ENCODE data around the gene MBTPS1. TPM values are rescaled to one million over a fixed set of nuclear protein-coding genes. Genes with fewer than 3 reads are reported as not detected.

MBTPS1 gene
- total RNA-seq, 2 experiments from 2014 or later, result 37.5 to 37.6 TPM

GRCh38 chr16:84058211-84058610 lies 58.5 kb downstream of the MBTPS1 start:
- POLR2A ChIA-PET, result no interaction called here
- H3K36me3 Mint-ChIP-seq, result peaks cover 44% of the 10 kb centered on the region

GRCh38 chr16:84056933-84057332 lies 59.8 kb downstream of the MBTPS1 start:
- Mint-ChIP-seq H3K4me1 (ENCODE audit: low read depth) (no peaks in the 10 kb centered on the region), H3K27ac (no peak overlapping the region), H3K9me3 (no peaks in the 10 kb centered on the region), H3K27me3 (no peaks in the 10 kb centered on the region), H3K4me3 (no peak overlapping the region), H3K36me3 (peaks cover 49% of the 10 kb centered on the region)
- intact Hi-C loops (cut with micrococcal nuclease), result no loop called here
- CTCF ChIA-PET, result interaction anchor here (1.5 to 3.2 kb wide), 2 partner anchors 10 to 101 kb away, joined by 4 to 16 read pairs; no protein-coding TSS in a partner anchor
- no peak for DNase-seq
- POLR2A ChIA-PET, result no interaction called here

More at GRCh38 chr16:84058211-84058610, 58.5 kb downstream of the MBTPS1 start:
- Mint-ChIP-seq H3K27ac (no peak overlapping the region), H3K4me3 (no peak overlapping the region), H3K27me3 (no peaks in the 10 kb centered on the region), H3K9me3 (no peaks in the 10 kb centered on the region), H3K4me1 (ENCODE audit: low read depth) (peaks cover 6% of the 10 kb centered on the region)
- CTCF ChIA-PET, result interaction anchor here (1.5 to 3.2 kb wide), 3 partner anchors 9 to 102 kb away, joined by 4 to 16 read pairs (median 9); no protein-coding TSS in a partner anchor
- no peak for DNase-seq
- intact Hi-C loops (cut with micrococcal nuclease), result no loop called here

- POLR2A ChIA-PET, result no interaction called here
- no peaks in the 10 kb centered on the region for H3K4me1 Mint-ChIP-seq (ENCODE audit: low read depth)
- H3K4me3 Mint-ChIP-seq, result no peak overlapping the region
- no peaks in the 10 kb centered on the region for H3K27me3 Mint-ChIP-seq
- no peaks in the 10 kb centered on the region for H3K9me3 Mint-ChIP-seq
- H3K36me3 Mint-ChIP-seq, result peaks cover 43% of the 10 kb centered on the region
- DNase-seq, result no peak
- H3K27ac Mint-ChIP-seq, result no peak overlapping the region
- intact Hi-C loops (cut with micrococcal nuclease), result no loop called here
- CTCF ChIA-PET, result interaction anchor here (0.5 to 3.2 kb wide), 2 partner anchors 11 to 129 kb away, joined by 3 to 16 read pairs; no protein-coding TSS in a partner anchor
Measured at GRCh38 chr16:84055801-84056634, 60.7 kb downstream of the MBTPS1 start.

- POLR2A ChIA-PET, result no interaction called here
- Mint-ChIP-seq H3K27ac (no peak overlapping the region), H3K4me1 (ENCODE audit: low read depth) (no peaks in the 10 kb centered on the region), H3K4me3 (no peak overlapping the region), H3K9me3 (no peaks in the 10 kb centered on the region), H3K36me3 (peaks cover 41% of the 10 kb centered on the region), H3K27me3 (no peaks in the 10 kb centered on the region)
- CTCF ChIA-PET, result no interaction called here
- intact Hi-C loops (cut with micrococcal nuclease), result no loop called here
- DNase-seq, result no peak
Measured at GRCh38 chr16:84055366-84055765, 61.4 kb downstream of the MBTPS1 start.

GRCh38 chr16:84054916-84055315 lies 61.8 kb downstream of the MBTPS1 start:
- Mint-ChIP-seq H3K36me3 (peaks cover 37% of the 10 kb centered on the region), H3K9me3 (no peaks in the 10 kb centered on the region), H3K27me3 (no peaks in the 10 kb centered on the region), H3K27ac (no peak overlapping the region), H3K4me3 (no peak overlapping the region), H3K4me1 (ENCODE audit: low read depth) (no peaks in the 10 kb centered on the region)
- POLR2A ChIA-PET, result no interaction called here
- intact Hi-C loops (cut with micrococcal nuclease), result no loop called here
- CTCF ChIA-PET, result no interaction called here
- DNase-seq, result no peak

- ChIA-PET CTCF (interaction anchor here (1.3 kb wide), 1 partner anchor 10 kb away, joined by 5 read pairs; no protein-coding TSS in a partner anchor), POLR2A (no interaction called here)
- H3K4me3 Mint-ChIP-seq, result no peak overlapping the region
- no peaks in the 10 kb centered on the region for H3K9me3 Mint-ChIP-seq
- no peaks in the 10 kb centered on the region for H3K4me1 Mint-ChIP-seq (ENCODE audit: low read depth)
- no peaks in the 10 kb centered on the region for H3K27me3 Mint-ChIP-seq
- DNase-seq, result no peak
- intact Hi-C loops (cut with micrococcal nuclease), result no loop called here
- H3K27ac Mint-ChIP-seq, result no peak overlapping the region
- H3K36me3 Mint-ChIP-seq, result peaks cover 34% of the 10 kb centered on the region
Measured at GRCh38 chr16:84054271-84054670, 62.5 kb downstream of the MBTPS1 start.

GRCh38 chr16:84053237-84053636 lies 63.5 kb downstream of the MBTPS1 start:
- no peak for DNase-seq
- Mint-ChIP-seq H3K4me1 (ENCODE audit: low read depth) (no peaks in the 10 kb centered on the region), H3K36me3 (peaks cover 30% of the 10 kb centered on the region), H3K27me3 (no peaks in the 10 kb centered on the region), H3K4me3 (no peak overlapping the region), H3K9me3 (no peaks in the 10 kb centered on the region), H3K27ac (no peak overlapping the region)
- ChIA-PET POLR2A (no interaction called here), CTCF (interaction anchor here (1.3 kb wide), 1 partner anchor 11 kb away, joined by 5 read pairs; no protein-coding TSS in a partner anchor)
- intact Hi-C loops (cut with micrococcal nuclease), result no loop called here

GRCh38 chr16:84052071-84052622 lies 64.6 kb downstream of the MBTPS1 start:
- ChIA-PET CTCF (no interaction called here), POLR2A (no interaction called here)
- intact Hi-C loops (cut with micrococcal nuclease), result no loop called here
- Mint-ChIP-seq H3K4me1 (ENCODE audit: low read depth) (no peaks in the 10 kb centered on the region), H3K4me3 (no peak overlapping the region), H3K27me3 (no peaks in the 10 kb centered on the region), H3K27ac (no peak overlapping the region), H3K9me3 (no peaks in the 10 kb centered on the region), H3K36me3 (peaks cover 25% of the 10 kb centered on the region)
- DNase-seq, result no peak

GRCh38 chr16:84050316-84050715 lies 66.4 kb downstream of the MBTPS1 start:
- ChIA-PET CTCF (no interaction called here), POLR2A (interaction anchor here (0.6 kb wide), 1 partner anchor 707 kb away, joined by 6 read pairs; no protein-coding TSS in a partner anchor)
- Mint-ChIP-seq H3K36me3 (peaks cover 24% of the 10 kb centered on the region), H3K27ac (no peak overlapping the region), H3K4me1 (ENCODE audit: low read depth) (no peaks in the 10 kb centered on the region), H3K4me3 (no peak overlapping the region), H3K27me3 (no peaks in the 10 kb centered on the region), H3K9me3 (no peaks in the 10 kb centered on the region)
- DNase-seq, result no peak
- intact Hi-C loops (cut with micrococcal nuclease), result no loop called here

GRCh38 chr16:84049403-84050060 lies 67.2 kb downstream of the MBTPS1 start:
- no peaks in the 10 kb centered on the region for H3K9me3 Mint-ChIP-seq
- intact Hi-C loops (cut with micrococcal nuclease), result no loop called here
- ChIA-PET CTCF (no interaction called here), POLR2A (no interaction called here)
- no peaks in the 10 kb centered on the region for H3K27me3 Mint-ChIP-seq
- DNase-seq, result no peak
- no peak overlapping the region for H3K4me3 Mint-ChIP-seq
- H3K36me3 Mint-ChIP-seq, result peaks cover 20% of the 10 kb centered on the region
- H3K4me1 Mint-ChIP-seq (ENCODE audit: low read depth), result no peaks in the 10 kb centered on the region
- no peak overlapping the region for H3K27ac Mint-ChIP-seq

- DNase-seq, result no peak
- H3K27me3 Mint-ChIP-seq, result peaks cover 6% of the 10 kb centered on the region
- H3K36me3 Mint-ChIP-seq, result peaks cover 17% of the 10 kb centered on the region
- no peak overlapping the region for H3K4me3 Mint-ChIP-seq
- POLR2A ChIA-PET, result no interaction called here
- H3K9me3 Mint-ChIP-seq, result no peaks in the 10 kb centered on the region
- CTCF ChIA-PET, result no interaction called here
- intact Hi-C loops (cut with micrococcal nuclease), result no loop called here
- H3K27ac Mint-ChIP-seq, result no peak overlapping the region
- H3K4me1 Mint-ChIP-seq (ENCODE audit: low read depth), result peaks cover 5% of the 10 kb centered on the region
Measured at GRCh38 chr16:84048871-84049270, 67.9 kb downstream of the MBTPS1 start.

GRCh38 chr16:84048270-84048669 lies 68.5 kb downstream of the MBTPS1 start:
- no peaks in the 10 kb centered on the region for H3K9me3 Mint-ChIP-seq
- ChIA-PET POLR2A (no interaction called here), CTCF (interaction anchor here (1.6 kb wide), 1 partner anchor 95 kb away, joined by 4 read pairs; the partner anchor contains the start of gene OSGIN1)
- H3K27ac Mint-ChIP-seq, result no peak overlapping the region
- peaks cover 11% of the 10 kb centered on the region for H3K27me3 Mint-ChIP-seq
- DNase-seq, result no peak
- H3K4me3 Mint-ChIP-seq, result no peak overlapping the region
- peaks cover 12% of the 10 kb centered on the region for H3K36me3 Mint-ChIP-seq
- peaks cover 11% of the 10 kb centered on the region for H3K4me1 Mint-ChIP-seq (ENCODE audit: low read depth)
- intact Hi-C loops (cut with micrococcal nuclease), result no loop called here
